ENCODE results near the gene IL36B.
"Not testable (repeated sequence)": the region's sequence is repeated elsewhere in the genome, so short reads cannot be mapped to it uniquely, and the experiment has no call there.

IL36B gene

DNA sequence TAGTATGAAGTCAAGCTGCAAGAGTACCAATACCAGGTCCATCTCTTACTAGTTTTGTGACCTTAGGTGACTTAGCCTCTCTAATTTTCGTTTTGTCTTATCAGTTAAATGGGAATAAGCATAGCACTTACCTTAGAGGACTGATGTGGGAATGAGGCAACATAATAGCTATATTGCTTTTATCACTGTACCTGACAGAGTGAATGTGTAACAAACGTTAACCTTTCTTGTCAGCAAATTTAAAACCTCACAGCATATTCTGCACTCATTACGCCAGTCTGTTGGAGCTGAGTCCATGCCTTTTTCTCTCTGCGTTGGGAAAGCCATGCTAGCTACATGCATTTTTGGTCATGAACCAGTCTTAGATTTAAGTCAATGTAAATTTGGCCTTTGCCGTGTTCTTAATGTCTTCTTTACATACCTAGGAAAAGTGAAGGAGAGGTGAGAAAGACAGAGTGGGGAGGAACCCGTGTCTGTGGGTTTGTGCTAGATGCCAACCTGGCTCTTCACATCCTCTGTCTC lies at the start of gene IL36B:
Gene IL36B, minus strand, starts transcription at position 472 of the 522 bp plus-strand sequence.
- H3K4me3 ChIP-seq (ENCODE audit: low read depth, low read length) = no peak within 1 kb of the TSS

GRCh38 chr2:113102133-113102532 lies 49.5 kb upstream of the IL36B start:
- no peak overlapping the region for H3K4me3 ChIP-seq (ENCODE audit: low read depth, low read length)

DNA sequence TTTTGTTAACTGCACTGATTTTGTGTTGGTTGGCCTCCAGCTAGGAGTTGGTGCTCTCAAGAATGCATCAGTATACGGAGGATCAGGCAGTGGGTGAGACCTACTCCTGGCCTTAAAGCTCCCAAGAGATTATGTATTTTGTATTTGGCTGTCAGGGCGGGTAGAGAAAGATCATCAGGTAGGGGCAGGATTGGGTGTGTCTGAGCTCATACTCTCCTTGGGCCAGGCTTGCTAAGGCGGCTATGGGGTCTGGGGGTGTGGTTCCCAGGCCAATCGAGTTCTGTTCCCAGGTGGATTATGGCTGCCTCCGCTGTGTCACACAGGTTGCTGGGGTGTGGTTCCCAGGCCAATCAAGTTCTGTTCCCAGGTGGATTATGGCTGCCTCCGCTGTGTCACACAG lies 45.9 kb upstream of the IL36B start:
- no peak overlapping the region for H3K4me3 ChIP-seq (ENCODE audit: low read depth, low read length)

DNA sequence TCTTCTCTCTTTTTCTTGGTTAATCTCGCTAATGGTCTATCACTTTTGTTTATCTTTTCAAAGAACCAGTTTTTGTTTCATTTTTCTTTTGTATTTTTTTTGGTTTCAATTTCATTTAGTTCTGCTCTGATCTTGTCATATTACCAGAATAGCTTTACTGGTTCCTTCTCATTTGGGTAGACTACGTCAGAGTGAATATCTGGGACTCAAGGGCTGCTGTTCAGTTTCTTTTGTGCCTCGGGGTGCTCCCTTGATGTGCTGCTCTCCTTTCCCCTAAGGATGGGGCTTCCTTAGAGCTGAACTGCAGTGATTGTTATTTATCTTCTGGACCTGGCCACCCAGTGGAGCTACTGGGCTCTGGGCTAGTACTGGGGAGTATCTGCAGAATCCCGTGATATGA lies 45.4 kb upstream of the IL36B start:
- H3K4me3 ChIP-seq (ENCODE audit: low read depth, low read length) = no peak overlapping the region

DNA sequence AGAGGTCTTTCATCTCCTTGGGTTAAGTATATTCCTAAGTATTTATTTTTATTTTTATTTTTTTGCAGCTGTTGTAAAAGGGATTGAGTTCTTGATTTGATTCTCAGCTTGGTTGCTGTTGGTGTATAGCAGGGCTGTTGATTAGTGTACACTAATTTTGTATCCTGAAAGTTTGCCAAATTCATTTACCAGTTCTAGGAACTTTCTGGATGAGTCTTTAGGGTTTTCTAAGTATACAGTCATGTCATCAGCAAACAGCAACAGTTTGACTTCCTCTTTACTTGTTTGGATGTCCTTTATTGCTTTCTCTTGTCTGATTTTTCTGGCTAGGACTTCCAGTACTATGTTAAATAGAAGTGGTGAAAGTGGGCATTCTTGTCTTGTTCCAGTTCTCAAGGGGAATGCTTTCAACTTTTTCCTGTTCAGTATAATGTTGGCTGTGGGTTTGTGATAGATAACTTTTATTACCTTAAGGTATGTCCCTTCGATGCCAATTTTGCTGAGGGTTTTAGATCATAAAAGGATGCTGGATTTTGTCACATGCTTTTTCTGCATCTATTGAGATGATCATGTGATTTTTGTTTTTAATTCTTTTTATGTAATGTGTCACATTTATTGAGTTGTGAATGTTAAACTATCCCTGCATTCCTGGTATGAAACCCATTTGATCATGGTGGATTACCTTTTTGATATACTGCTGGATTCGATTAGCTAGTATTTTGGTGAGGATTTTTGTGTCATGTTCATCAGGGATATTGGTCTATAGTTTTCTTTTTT lies 44.4 kb upstream of the IL36B start:
- not testable (repeated sequence) for H3K4me3 ChIP-seq (ENCODE audit: low read depth, low read length)

DNA sequence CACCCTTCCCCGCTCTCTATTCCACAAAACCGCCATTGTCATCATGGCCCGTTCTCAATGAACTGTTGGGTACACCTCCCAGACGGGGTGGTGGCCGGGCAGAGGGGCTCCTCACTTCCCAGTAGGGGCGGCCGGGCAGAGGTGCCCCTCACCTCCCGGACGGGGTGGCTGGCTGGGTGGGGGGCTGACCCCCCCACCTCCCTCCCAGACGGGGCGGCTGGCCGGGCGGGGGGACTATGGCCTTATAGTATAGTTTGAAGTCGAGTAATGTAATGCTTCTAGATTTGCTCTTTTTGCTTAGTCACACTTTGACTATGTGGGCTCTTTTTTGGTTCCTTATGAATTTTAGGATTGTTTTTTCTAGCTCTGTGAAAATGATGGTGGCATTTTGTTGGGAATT lies 43.6 kb upstream of the IL36B start:
- not testable (repeated sequence) for H3K4me3 ChIP-seq (ENCODE audit: low read depth, low read length)

DNA sequence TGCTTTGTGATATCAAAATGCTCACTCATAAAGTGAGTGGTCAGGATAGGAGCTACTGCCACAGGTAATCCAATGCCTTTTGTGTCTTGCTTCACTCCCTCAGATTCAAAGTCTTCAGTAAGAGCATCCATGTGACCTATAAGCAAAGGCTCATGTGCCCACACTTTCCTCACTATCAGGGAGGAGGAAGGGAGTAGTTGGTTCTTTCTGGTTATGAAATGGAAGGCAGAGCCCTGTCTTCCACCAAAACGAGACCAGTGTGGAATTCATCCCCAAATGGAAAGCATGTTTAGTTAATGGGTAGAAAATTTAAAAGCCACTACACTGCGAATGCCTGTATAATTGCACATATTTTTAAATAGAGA lies 40.9 kb upstream of the IL36B start:
- no peak overlapping the region for H3K4me3 ChIP-seq (ENCODE audit: low read depth, low read length)

- no peak overlapping the region for H3K4me3 ChIP-seq (ENCODE audit: low read depth, low read length)
Measured at GRCh38 chr2:113092864-113093612, 40.4 kb upstream of the IL36B start.

DNA sequence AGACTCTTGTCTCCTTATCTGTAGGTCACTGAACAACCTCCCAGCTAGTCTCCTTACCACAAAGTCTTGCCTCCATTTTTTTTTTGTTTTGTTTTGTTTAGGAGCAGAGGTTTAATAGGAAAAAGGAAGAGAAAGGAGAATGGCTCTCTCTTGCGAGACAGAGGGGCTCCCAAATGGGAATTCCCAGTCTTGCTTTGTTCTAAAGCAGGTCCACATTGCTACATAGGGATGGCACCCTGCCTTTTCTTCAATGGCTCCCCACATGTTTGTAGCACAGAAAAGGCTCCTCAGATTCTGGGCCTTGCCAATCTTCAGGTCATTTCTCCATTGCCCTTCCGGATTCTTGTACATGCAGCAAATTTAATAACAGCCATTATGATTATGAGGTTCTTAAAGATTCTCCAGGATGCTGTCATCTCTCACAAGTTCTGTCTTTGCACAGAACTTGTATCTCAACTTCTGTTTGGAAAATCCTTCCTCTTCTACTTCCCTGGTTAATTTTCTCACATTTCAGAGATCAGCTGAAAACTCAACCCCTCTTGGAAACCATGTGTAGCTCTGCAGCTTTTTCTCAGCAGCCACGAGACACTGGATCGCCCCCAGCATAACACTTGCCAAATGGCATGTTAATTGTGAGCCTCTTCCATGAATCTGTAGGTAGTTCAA lies 38.7 kb upstream of the IL36B start:
- H3K4me3 ChIP-seq (ENCODE audit: low read depth, low read length) = no peak overlapping the region

DNA sequence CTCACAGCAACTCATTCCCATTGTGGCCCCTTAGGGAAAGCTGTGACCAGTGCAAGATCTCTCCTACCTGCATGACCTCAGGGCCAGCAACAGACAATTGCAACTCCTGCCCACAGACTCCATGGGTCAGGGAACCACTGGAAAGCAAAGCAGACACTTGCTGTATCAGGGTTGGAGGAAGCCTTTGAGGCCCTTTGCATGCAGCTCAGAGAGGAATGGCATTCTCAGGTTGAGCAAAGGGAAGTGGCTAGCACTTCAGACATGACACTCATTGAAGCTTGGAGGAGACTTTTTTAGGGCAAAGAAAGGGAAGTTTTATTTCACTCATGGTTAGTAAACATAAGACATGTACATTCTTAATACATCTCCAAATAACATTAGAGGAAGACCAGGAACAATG lies 37.2 kb upstream of the IL36B start:
- H3K4me3 ChIP-seq (ENCODE audit: low read depth, low read length) = no peak overlapping the region

- H3K4me3 ChIP-seq (ENCODE audit: low read depth, low read length) = no peak overlapping the region
Measured at GRCh38 chr2:113088213-113088992, 35.7 kb upstream of the IL36B start.

- no peak overlapping the region for H3K4me3 ChIP-seq (ENCODE audit: low read depth, low read length)
Measured at GRCh38 chr2:113085542-113085941, 32.9 kb upstream of the IL36B start.

DNA sequence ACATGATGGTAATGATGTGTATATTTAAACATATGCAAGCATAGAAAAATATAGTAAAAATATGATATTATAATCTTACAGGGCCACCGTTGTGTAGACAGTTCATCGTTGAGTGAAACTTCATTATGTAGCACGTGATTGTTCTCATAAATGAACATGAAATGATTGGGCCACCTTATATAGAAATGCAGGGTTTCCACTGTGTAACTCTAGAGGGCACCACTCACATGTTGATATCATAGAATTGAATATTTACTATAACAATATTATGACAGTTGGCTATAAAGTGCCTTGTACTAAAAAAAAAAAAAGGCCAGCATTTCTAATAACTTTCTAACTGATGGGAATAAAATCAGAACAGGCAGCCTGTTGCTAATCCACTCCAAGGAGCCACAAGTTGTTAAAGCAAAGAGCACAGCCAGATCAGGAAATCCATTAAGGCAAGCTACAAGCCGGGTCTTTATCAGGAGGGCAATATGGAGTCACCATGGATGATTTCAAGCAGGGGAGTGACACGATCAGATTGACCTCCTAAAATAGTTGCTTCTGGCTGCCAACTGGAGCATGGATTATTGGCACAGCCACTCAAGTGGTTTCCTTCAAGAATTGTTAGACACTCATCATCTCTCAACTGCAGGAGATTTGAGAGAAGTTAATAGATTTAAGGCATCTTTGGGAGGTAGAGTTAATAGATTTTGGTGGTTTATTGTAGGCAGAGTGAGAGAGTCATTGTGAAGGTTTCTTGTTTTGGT lies 31.8 kb upstream of the IL36B start:
- H3K4me3 ChIP-seq (ENCODE audit: low read depth, low read length) = no peak overlapping the region

GRCh38 chr2:113083296-113083695 lies 30.6 kb upstream of the IL36B start:
- H3K4me3 ChIP-seq (ENCODE audit: low read depth, low read length) = no peak overlapping the region

DNA sequence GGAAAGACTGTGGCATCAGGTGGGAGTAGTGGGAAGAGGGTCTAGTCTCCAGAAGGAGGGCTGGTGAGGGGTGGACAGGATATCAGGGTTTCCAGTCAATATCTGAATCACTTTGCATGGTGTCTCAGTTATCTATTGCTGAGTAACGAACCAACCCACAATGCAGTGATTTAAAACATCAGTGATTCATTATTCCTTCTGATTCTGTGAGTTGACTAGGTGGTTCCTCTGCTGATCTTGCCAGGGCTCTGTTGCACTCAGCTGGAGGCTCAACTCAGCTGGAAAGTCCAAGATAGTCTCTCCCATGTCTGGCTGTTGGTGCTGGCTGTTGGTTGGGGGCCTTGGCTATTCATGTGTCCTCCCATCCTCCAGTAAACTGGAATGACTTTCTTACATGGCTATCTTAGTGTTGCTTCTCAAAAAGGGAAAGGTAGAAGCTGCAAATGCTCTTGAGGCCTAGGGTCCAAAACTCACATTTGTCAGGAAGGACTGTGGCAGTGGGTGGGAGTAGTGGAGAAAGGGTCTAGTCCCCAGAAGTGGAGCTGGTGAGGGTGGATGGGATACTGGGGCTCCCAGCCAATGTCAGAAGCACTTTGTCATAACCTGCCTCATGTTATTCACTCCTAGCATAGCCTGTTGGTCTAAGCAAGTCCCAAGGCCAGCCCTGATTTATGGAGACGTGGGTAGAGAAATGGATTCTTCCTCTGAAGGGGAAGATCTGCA lies 29.0 kb upstream of the IL36B start:
- H3K4me3 ChIP-seq (ENCODE audit: low read depth, low read length) = no peak overlapping the region

DNA sequence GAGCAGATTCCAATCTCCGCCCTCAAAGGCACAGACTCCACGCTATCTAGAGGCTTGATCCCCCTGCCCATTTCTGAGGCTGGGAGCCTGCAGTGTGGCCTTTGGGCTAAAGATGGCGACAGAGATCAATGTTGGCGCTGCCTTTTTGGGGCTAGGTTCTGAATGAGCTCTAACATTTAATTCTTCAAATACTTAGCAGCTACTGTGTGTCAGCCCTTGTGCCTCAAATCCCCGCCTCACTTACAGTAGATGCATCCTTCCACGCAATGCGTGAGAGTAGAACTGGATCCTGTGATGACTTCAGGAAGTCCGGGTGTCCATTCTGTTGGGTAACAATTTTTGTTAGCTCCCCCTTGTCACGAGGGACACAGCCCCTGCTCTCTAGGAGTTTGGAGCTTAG lies 27.5 kb upstream of the IL36B start:
- H3K4me3 ChIP-seq (ENCODE audit: low read depth, low read length) = no peak overlapping the region

GRCh38 chr2:113079131-113079530 lies 26.5 kb upstream of the IL36B start:
- no peak overlapping the region for H3K4me3 ChIP-seq (ENCODE audit: low read depth, low read length)

- H3K4me3 ChIP-seq (ENCODE audit: low read depth, low read length) = no peak overlapping the region
Measured at GRCh38 chr2:113078350-113078839, 25.7 kb upstream of the IL36B start.

DNA sequence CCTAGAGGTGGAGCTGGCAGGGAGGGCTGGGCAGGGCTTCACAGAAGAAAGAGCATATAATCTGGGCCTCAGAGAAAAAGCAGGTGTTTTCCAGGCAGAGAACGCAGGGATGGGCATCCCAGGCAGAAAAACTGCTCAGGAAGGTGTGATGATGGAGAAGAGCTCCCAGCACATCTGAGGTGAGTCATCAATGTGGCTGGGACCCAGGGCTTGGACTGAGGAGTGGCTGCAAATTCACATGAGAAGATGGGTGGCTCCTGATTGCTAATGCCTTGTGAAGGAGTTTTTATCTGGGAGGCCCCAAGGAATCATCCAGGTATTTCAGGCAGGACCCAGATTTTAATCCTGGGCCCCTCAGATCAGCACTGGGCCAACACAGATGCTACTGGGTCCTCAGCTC lies 25.3 kb upstream of the IL36B start:
- H3K4me3 ChIP-seq (ENCODE audit: low read depth, low read length) = no peak overlapping the region
